Measurements from ENCODE around the gene NDNF.

Gene NDNF

GRCh38 chr4:121018543-121018942, 53.8 kb downstream of the NDNF start:
- intact Hi-C loops (cut with DNase I): no loop called here
- no peak for DNase-seq

GRCh38 chr4:121016611-121017010, 55.7 kb downstream of the NDNF start:
- intact Hi-C loops (cut with DNase I): no loop called here

DNA sequence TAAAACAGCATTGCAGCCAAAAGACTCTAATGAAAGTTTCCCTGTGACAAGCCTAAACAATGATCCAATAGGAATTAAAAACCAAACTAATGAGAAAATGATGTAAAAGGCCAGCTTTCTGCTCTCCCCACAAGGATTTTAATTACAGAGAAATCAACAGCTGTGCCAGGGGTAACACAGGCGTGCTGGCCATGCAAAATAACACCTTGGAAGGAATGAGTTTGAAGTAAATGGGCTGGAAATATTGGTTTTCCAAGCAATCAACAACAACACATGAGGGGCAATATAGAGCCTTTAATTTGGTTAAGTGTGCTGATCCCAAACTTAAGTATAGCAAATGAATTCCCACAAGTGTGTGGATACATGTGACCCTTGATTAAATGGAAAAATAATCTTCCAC, 56.9 kb downstream of the NDNF start:
- intact Hi-C loops (cut with DNase I): no loop called here
- no peak for DNase-seq

More at GRCh38 chr4:121016611-121017010, 55.7 kb downstream of the NDNF start:
- no peak for DNase-seq

GRCh38 chr4:121014544-121014943, 57.8 kb downstream of the NDNF start:
- intact Hi-C loops (cut with DNase I): no loop called here
- DNase-seq: no peak

DNA sequence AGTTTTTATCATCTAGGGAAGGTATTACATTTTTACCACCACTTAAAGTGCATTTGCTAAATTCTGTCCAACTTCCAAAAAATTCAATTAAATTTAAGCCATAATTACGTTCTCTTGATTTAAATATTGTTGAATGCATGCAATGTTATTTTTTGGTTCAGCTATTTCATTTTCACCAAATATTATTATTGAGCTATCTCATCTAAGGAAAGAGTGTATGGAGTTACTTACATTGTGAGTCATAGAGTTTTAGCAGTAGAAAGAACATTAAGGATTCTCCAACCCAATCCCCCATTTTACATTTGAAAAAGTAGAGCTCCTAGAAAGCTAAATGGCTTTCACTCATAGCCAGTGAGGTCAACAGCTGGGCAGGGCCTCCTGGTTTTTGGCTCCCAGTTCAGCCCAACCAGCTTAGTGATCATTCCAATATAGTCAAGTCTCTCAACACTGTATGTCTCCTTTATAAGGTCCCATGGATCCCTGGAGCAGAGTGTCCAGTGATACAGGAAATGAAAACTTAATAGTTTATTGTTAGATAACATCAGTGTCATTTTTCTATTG, 60.5 kb downstream of the NDNF start:
- intact Hi-C loops (cut with DNase I): no loop called here
- no peak for DNase-seq

- DNase-seq: no peak
- intact Hi-C loops (cut with DNase I): no loop called here
Measured at GRCh38 chr4:121011138-121011537, 61.2 kb downstream of the NDNF start.

GRCh38 chr4:121009578-121010478, 62.5 kb downstream of the NDNF start:
- intact Hi-C loops (cut with DNase I): no loop called here
- no peak for DNase-seq

DNA sequence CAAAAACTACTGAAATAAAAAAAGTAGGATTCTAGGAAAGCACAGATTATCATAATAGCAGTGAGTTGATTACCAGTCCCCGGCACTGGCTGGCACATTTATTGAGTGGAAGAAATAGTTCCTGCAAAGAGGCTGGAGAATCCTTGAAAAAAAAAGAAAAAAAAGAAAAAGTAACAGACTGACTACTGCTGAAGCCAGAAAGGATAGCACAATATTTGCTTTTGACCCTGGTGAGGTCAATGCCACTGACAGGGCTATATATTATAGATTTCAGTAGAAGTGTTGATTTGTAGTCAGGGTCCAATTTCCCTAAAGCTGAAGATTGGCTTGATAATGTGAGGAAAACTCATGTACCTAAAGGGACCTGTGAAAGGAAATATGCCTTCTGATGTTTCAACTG, 64.7 kb downstream of the NDNF start:
- intact Hi-C loops (cut with DNase I): no loop called here
- no peak for DNase-seq

DNA sequence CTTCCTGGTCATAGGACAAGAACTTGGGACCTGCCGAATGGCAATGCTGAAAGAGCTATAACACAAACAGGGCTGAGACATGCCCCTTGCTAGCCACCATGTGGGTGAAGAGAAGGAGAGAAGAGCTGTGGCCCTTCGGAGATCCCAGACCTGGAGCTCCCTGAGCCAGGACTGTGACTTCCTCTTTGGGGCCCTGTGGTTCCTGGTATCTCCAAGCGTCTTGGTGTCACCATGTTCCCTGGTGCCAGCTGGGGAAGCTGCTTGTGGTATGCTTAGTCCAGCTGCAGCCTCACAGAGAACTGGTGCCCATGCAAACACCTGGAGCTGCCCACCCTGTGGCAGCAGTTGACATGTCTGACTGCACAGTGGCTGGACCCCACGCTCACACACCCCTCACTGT, 68.5 kb downstream of the NDNF start:
- DNase-seq: no peak
- intact Hi-C loops (cut with DNase I): no loop called here

GRCh38 chr4:120995266-120996010, 76.9 kb downstream of the NDNF start:
- no peak for DNase-seq
- intact Hi-C loops (cut with DNase I): no loop called here

DNA sequence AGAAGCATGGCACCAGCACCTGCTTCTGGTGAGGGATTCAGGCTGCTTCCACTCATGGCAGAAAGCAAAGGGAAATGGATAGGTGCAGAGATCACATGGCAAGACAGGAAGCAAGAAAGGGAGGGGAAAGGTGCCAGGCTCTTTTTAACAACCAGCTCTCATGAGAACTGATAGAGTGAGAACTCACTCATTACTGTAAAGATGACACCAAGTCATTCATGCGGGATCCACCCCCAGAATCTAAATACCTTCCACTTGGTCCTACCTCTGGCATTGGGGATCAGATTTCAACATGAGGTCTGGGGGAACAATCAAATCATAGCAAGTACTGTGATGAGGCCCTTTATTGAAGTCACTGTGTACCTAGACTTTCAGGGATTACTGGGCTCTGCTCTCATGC, 77.8 kb downstream of the NDNF start:
- DNase-seq: no peak
- intact Hi-C loops (cut with DNase I): no loop called here

- intact Hi-C loops (cut with DNase I): no loop called here
- DNase-seq: no peak
Measured at GRCh38 chr4:120991885-120992284, 80.5 kb downstream of the NDNF start.

DNA sequence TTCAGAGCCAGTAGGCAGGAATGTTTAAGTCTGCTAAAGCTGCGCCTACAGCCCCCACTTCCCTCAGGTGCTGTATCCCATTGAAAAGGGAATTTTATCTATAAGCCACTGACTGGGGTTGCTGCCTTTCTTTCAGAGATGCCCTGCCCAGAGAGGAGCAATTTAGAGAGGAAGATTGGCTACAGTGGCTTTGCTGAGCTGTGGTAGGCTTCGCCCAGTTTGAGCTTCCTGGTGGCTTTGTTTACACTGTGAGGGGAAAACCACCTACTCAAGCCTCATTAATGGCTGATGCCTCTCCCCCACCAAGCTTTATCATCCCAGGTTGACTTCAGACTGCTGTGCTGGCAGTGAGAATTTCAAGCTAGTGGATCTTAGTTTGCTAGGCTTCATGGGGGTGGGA, 82.1 kb downstream of the NDNF start:
- intact Hi-C loops (cut with DNase I): no loop called here
- peak in 1 of 10 donors; percentile 58 for DNase-seq

Data from posterior cingulate gyrus (tissue), 11 donors.